WTC11 (cell line): ENCODE measurements around the gene UBE2S. TPM values are rescaled to one million over a fixed set of nuclear protein-coding genes. Genes with fewer than 3 reads are reported as not detected.

Source experiments
- ATAC-seq: fragments of 200-7000 bp; cut with Tn5 transposase; 2 replicates; pipeline ENCODE4 v1.10.0; 2021; ENCODE audit warnings: mild to moderate bottlenecking, moderate library complexity
- CTCF ChIA-PET: fragments of 300-600 bp; sonication (Branson Sonifier 250); formaldehyde crosslinking; loops from one replicate; lab custom pipeline; 2021; ENCODE audit warnings: antibody characterized with exemption; lab: Charles Lee
- POLR2A ChIA-PET: fragments of 350-600 bp; sonication (Branson Sonifier 250); formaldehyde crosslinking; loops from one replicate; lab custom pipeline; 2021; ENCODE audit warnings: antibody characterized with exemption; lab: Charles Lee
- DNase-seq: peaks from one replicate; pipeline ENCODE4 v3.0.0; 2021; ENCODE audit warnings: low spot score
- H3K27ac Mint-ChIP-seq: 2 replicates; pipeline ENCODE4 v1.8.0; 2021; ENCODE audit warnings: mixed read lengths
- H3K27me3 Mint-ChIP-seq: 2 replicates; pipeline ENCODE4 v1.8.0; 2021; ENCODE audit warnings: low read depth, mild to moderate bottlenecking, moderate library complexity, mixed read lengths
- H3K36me3 Mint-ChIP-seq: 2 replicates; pipeline ENCODE4 v1.8.0; 2021; ENCODE audit warnings: mixed read lengths
- H3K4me1 Mint-ChIP-seq: 2 replicates; pipeline ENCODE4 v1.8.0; 2022; ENCODE audit warnings: mixed read lengths
- H3K4me3 Mint-ChIP-seq: 2 replicates; pipeline ENCODE4 v1.8.0; 2021; ENCODE audit warnings: mild to moderate bottlenecking, moderate library complexity, mixed read lengths
- H3K9me3 Mint-ChIP-seq: 2 replicates; pipeline ENCODE4 v1.8.0; 2021; ENCODE audit warnings: mixed read lengths
- ARID4B ChIP-seq: sonication (generic); formaldehyde crosslinking; IDR thresholded peaks from 2 replicates; pipeline ENCODE4 v1.8.0; 2023; ENCODE audit warnings: missing genetic modification reagents, mild to moderate bottlenecking, borderline replicate concordance
- CTCF ChIP-seq: fragments of 200-600 bp; IDR thresholded peaks from 2 replicates; pipeline ENCODE4 v1.8.0; 2022; ENCODE audit warnings: antibody characterized with exemption
- E2F1 ChIP-seq: sonication (generic); formaldehyde crosslinking; IDR thresholded peaks from 2 replicates; pipeline ENCODE4 v1.8.0; 2022; ENCODE audit warnings: mild to moderate bottlenecking, missing genetic modification reagents
- GRHL2 ChIP-seq: fragments of 250-450 bp; sonication (Bioruptor Pico); IDR thresholded peaks from 2 replicates; pipeline ENCODE4 v1.8.0; 2022; ENCODE audit warnings: mild to moderate bottlenecking, moderate library complexity; ENCODE audit not compliant: insufficient replicate concordance, severe bottlenecking
- IRF2 ChIP-seq: sonication (generic); formaldehyde crosslinking; IDR thresholded peaks from 2 replicates; pipeline ENCODE4 v1.8.0; 2022; ENCODE audit warnings: low read depth, missing genetic modification reagents, borderline replicate concordance
- MXD4 ChIP-seq: fragments of 250-450 bp; sonication (Bioruptor Pico); IDR thresholded peaks from 2 replicates; pipeline ENCODE4 v1.8.0; 2021; ENCODE audit warnings: mild to moderate bottlenecking, moderate library complexity, borderline replicate concordance
- MYBL2 ChIP-seq: sonication (generic); formaldehyde crosslinking; IDR thresholded peaks from 2 replicates; pipeline ENCODE4 v1.8.1; 2023; ENCODE audit warnings: mild to moderate bottlenecking, moderate library complexity, missing genetic modification reagents
- NR1H2 ChIP-seq: sonication (generic); formaldehyde crosslinking; IDR thresholded peaks from 2 replicates; pipeline ENCODE4 v1.9.0; 2021; ENCODE audit warnings: mild to moderate bottlenecking, moderate library complexity, missing genetic modification reagents
- NR2C2 ChIP-seq: sonication (generic); formaldehyde crosslinking; IDR thresholded peaks from 2 replicates; pipeline ENCODE4 v1.8.0; 2022; ENCODE audit warnings: mild to moderate bottlenecking, missing genetic modification reagents
- NR3C1 ChIP-seq: sonication (generic); formaldehyde crosslinking; conservative IDR thresholded peaks from 2 replicates; pipeline ENCODE4 v1.8.1; 2023; ENCODE audit warnings: low read depth, mild to moderate bottlenecking, missing genetic modification reagents
- PRDM15 ChIP-seq: sonication (generic); formaldehyde crosslinking; IDR thresholded peaks from 2 replicates; pipeline ENCODE4 v1.8.0; 2022; ENCODE audit warnings: missing genetic modification reagents
- RELA ChIP-seq: sonication (generic); formaldehyde crosslinking; IDR thresholded peaks from 2 replicates; pipeline ENCODE4 v1.8.1; 2022; ENCODE audit warnings: missing genetic modification reagents, mild to moderate bottlenecking, borderline replicate concordance
- SMAD3 ChIP-seq: sonication (generic); formaldehyde crosslinking; IDR thresholded peaks from 2 replicates; pipeline ENCODE4 v1.8.0; 2022; ENCODE audit warnings: missing genetic modification reagents, mild to moderate bottlenecking, borderline replicate concordance
- SOX15 ChIP-seq: fragments of 250-450 bp; sonication (Bioruptor Pico); IDR thresholded peaks from 2 replicates; pipeline ENCODE4 v1.9.0; 2021; ENCODE audit warnings: mild to moderate bottlenecking
- TEAD1 ChIP-seq: sonication (generic); formaldehyde crosslinking; IDR thresholded peaks from 2 replicates; pipeline ENCODE4 v1.8.0; 2022; ENCODE audit warnings: mild to moderate bottlenecking, missing genetic modification reagents
- TEAD4 ChIP-seq: sonication (generic); formaldehyde crosslinking; IDR thresholded peaks from 2 replicates; pipeline ENCODE4 v1.8.0; 2022; ENCODE audit warnings: mild to moderate bottlenecking, missing genetic modification reagents
- USF2 ChIP-seq: sonication (generic); formaldehyde crosslinking; IDR thresholded peaks from 2 replicates; pipeline ENCODE4 v1.8.1; 2023; ENCODE audit warnings: mild to moderate bottlenecking, missing genetic modification reagents, moderate library complexity
- ZNF317 ChIP-seq: sonication (generic); formaldehyde crosslinking; IDR thresholded peaks from 2 replicates; pipeline ENCODE4 v1.8.1; 2023; ENCODE audit warnings: low read depth, mild to moderate bottlenecking, moderate library complexity, missing genetic modification reagents, borderline replicate concordance
- ZNF532 ChIP-seq: fragments of 250-450 bp; sonication (Bioruptor Pico); IDR thresholded peaks from 2 replicates; pipeline ENCODE4 v1.9.0; 2021; ENCODE audit warnings: mild to moderate bottlenecking, borderline replicate concordance
- total RNA-seq: library from RNA; stranded (reverse); gene quantifications from 3 replicates; pipeline ENCODE4 v1.2.3, GENCODE V29; 2021

Gene UBE2S
- total RNA-seq, 1 experiment from 2014 or later = 442 TPM

DNA sequence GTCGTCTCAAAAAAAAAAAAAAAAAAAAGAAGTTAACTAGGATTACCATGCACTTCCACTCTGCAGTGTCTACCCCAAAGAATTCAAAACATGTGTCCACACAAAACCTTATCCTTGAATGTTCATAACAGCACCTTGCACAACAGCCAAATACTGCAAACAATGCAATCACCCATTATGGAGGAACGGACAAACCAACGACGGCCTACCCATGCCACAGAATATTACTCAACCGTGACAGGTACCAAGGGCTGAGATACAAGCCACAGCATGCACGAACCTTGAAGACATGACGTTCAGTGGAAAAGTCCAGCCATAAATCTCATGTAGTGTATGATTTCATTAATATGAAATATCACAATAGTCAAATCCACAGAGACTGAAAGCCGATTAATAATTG lies 38.5 kb upstream of the UBE2S start:
- ChIA-PET POLR2A (no interaction called here), CTCF (interaction anchor here (0.6 to 1.2 kb wide), 2 partner anchors 21 to 187 kb away, joined by 4 to 8 read pairs; no protein-coding TSS in a partner anchor)
- Mint-ChIP-seq H3K27me3 (peaks cover 9% of the 10 kb centered on the region; the same call in 1 of the 2 replicates), H3K4me3 (no peak overlapping the region), H3K9me3 (no peaks in the 10 kb centered on the region), H3K27ac (no peak overlapping the region), H3K4me1 (peaks cover 16% of the 10 kb centered on the region), H3K36me3 (no peaks in the 10 kb centered on the region)
- ATAC-seq (no peak), DNase-seq (no peak)
- no peak for TF ChIP-seq TEAD4
- TF ChIP-seq NR2C2 (CRISPR knock-in tag) = no peak
- no peak for TF ChIP-seq E2F1 (CRISPR knock-in tag)
- TF ChIP-seq RELA (CRISPR knock-in tag) = no peak
- TF ChIP-seq TEAD1 (CRISPR knock-in tag) = no peak
- no peak for TF ChIP-seq GRHL2 (CRISPR knock-in tag)
- TF ChIP-seq NR1H2 (CRISPR knock-in tag) = no peak
- TF ChIP-seq SOX15 (CRISPR knock-in tag) = no peak
- TF ChIP-seq PRDM15 (CRISPR knock-in tag) = no peak
- no peak for TF ChIP-seq ARID4B
- TF ChIP-seq MXD4 = no peak
- TF ChIP-seq CTCF = no peak
- no peak for TF ChIP-seq USF2 (CRISPR knock-in tag)
- no peak for TF ChIP-seq IRF2 (CRISPR knock-in tag)
- TF ChIP-seq NR3C1 (CRISPR knock-in tag) = no peak
- no peak for TF ChIP-seq MYBL2
- TF ChIP-seq ZNF317 (CRISPR knock-in tag) = no peak
- no peak for TF ChIP-seq SMAD3
- no peak for TF ChIP-seq ZNF532 (CRISPR knock-in tag)
